ENCODE data around the gene PRKAR1B. TPM values are rescaled to one million over a fixed set of nuclear protein-coding genes. Genes with fewer than 3 reads are reported as not detected.

Gene PRKAR1B
- total RNA-seq, 1 donor from 2014 or later, result 14.2 TPM

DNA sequence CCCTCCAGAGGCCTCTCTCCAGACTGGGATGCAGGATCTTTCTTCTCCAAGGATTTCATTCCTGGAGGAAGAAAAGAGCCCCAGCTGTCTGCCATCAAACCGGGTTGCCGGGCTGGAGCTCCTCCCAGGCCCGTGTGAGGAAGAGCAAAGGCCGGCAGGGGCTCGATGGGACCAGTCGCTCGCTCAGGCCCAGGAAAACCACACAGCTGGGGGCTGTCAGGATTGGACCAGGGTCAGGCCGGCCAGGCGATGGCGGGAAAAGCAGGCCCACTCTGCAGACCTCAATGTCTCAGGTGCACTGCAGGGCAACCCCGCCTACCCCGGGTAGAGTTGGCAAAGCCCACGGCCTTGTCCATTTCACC, 98.7 kb downstream of the PRKAR1B start:
- DNase-seq, result no peak

DNA sequence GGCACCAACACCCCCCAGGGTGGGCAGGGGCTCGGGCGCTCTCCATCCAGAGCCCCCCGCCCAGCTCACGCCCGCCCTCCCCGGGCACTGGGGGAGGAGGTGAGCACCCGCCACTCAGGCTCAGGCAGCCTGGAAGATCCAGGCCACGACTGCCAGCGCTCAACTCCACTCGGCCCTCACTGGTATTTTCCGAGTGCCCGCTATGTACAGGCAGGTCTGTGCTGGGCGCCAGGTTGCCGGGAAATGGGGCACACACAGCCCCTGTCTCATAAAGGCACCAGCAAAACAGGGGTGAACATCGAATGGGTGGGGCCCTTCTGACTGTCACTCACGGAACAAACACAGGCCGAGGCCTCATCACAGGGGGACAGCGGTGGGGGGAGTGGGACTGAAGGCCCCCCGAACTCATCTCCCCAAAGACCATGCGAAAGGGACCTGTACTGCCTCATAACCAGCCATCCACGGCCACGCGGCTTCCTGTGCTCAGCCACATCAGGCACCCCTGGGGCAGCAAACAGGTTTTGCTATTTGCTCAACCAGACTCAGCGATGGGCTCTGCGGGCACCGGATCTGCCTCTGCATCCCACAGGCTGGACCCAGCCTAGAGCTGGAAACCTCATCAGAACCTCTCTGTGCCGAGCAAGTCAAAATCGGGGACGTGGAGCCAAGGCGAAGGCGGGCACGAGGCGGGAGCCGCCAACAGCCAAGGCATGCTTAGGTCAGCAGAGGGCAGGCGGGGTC, 99.2 kb downstream of the PRKAR1B start:
- intact Hi-C loops (cut with micrococcal nuclease), result no loop called here
- no peak for DNase-seq
- TF ChIP-seq, protein P1, sequence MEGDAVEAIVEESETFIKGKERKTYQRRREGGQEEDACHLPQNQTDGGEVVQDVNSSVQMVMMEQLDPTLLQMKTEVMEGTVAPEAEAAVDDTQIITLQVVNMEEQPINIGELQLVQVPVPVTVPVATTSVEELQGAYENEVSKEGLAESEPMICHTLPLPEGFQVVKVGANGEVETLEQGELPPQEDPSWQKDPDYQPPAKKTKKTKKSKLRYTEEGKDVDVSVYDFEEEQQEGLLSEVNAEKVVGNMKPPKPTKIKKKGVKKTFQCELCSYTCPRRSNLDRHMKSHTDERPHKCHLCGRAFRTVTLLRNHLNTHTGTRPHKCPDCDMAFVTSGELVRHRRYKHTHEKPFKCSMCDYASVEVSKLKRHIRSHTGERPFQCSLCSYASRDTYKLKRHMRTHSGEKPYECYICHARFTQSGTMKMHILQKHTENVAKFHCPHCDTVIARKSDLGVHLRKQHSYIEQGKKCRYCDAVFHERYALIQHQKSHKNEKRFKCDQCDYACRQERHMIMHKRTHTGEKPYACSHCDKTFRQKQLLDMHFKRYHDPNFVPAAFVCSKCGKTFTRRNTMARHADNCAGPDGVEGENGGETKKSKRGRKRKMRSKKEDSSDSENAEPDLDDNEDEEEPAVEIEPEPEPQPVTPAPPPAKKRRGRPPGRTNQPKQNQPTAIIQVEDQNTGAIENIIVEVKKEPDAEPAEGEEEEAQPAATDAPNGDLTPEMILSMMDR (IDR thresholded peaks at IDR 0.05; ENCODE audit: borderline replicate concordance), result no peak
- H3K27me3 ChIP-seq (ENCODE audit: low read depth), result no peaks in the 10 kb centered on the region
- no peaks in the 10 kb centered on the region for H3K4me1 ChIP-seq
- no peak overlapping the region for H3K4me3 ChIP-seq
- no peak overlapping the region for H3K27ac ChIP-seq (replicated peaks)
- H3K9me3 ChIP-seq (replicated peaks), result peaks cover 29% of the 10 kb centered on the region
- no peaks in the 10 kb centered on the region for H3K36me3 ChIP-seq

More for the DNA sequence above, 98.7 kb downstream of the PRKAR1B start:
- no peaks in the 10 kb centered on the region for H3K4me1 ChIP-seq
- H3K36me3 ChIP-seq, result no peaks in the 10 kb centered on the region
- intact Hi-C loops (cut with micrococcal nuclease), result no loop called here
- TF ChIP-seq, protein P1 (IDR thresholded peaks at IDR 0.05; ENCODE audit: borderline replicate concordance), result no peak
- peaks cover 29% of the 10 kb centered on the region for H3K9me3 ChIP-seq (replicated peaks)
- no peak overlapping the region for H3K27ac ChIP-seq (replicated peaks)
- no peak overlapping the region for H3K4me3 ChIP-seq
- no peaks in the 10 kb centered on the region for H3K27me3 ChIP-seq (ENCODE audit: low read depth)

DNA sequence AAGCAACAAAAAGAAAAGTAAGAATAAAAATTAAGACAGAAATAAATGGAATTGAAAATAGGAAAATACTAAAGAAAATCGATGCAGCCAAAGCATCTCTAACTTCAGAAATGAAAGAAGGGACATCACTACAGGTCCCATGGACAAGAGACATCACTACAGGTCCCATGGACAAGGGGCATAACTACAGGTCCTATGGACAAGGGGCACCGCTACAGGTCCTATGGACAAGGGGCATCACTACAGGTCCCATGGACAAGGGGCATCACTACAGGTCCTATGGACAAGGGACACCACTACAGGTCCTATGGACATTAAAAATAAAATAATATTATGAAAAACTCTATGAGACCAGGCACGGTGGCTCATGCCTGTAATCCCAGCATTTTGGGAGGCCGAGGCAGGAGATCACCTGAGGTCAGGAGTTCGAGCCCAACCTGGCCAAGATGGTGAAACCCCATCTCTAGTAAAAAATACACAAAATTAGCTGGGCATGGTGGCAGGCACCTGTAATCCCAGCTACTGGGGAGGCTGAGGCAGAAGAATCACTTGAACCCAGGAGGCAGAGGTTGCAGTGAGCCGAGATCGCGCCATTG, 101.6 kb downstream of the PRKAR1B start:
- Histone ChIP-seq H3K27ac (replicated peaks) (no peak overlapping the region), H3K9me3 (replicated peaks) (peaks cover 45% of the 10 kb centered on the region), H3K36me3 (peaks cover 9% of the 10 kb centered on the region), H3K4me1 (no peaks in the 10 kb centered on the region), H3K27me3 (ENCODE audit: low read depth) (no peaks in the 10 kb centered on the region), H3K4me3 (no peak overlapping the region)
- TF ChIP-seq, protein P1 (IDR thresholded peaks at IDR 0.05; ENCODE audit: borderline replicate concordance), result no peak
- intact Hi-C loops (cut with micrococcal nuclease), result no loop called here
- no peak for DNase-seq

DNA sequence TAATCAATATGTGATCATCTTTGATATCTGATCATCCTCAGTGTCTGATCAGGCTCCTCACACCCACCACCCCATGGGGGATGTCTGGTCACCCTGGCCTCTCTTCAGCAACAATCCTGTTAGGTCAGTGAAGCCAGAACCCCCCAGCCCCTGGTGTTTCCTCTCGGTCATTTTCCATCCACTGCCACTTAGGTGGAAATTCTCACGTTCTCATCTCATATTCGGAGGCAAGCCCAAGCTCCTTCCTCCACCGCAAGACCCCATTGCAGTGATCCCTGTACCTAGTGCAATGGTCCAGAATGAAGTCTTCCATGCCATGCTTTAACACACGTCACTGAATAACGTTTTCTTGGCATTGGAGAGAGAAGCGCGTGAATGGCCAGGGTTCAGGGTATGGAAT, 103.6 kb downstream of the PRKAR1B start:
- Histone ChIP-seq H3K4me1 (no peaks in the 10 kb centered on the region), H3K27ac (replicated peaks) (no peak overlapping the region), H3K36me3 (peaks cover 10% of the 10 kb centered on the region), H3K27me3 (ENCODE audit: low read depth) (no peaks in the 10 kb centered on the region), H3K4me3 (no peak overlapping the region), H3K9me3 (replicated peaks) (peaks cover 50% of the 10 kb centered on the region)
- intact Hi-C loops (cut with micrococcal nuclease), result no loop called here
- no peak for DNase-seq
- TF ChIP-seq, protein P1 (IDR thresholded peaks at IDR 0.05; ENCODE audit: borderline replicate concordance), result no peak

DNA sequence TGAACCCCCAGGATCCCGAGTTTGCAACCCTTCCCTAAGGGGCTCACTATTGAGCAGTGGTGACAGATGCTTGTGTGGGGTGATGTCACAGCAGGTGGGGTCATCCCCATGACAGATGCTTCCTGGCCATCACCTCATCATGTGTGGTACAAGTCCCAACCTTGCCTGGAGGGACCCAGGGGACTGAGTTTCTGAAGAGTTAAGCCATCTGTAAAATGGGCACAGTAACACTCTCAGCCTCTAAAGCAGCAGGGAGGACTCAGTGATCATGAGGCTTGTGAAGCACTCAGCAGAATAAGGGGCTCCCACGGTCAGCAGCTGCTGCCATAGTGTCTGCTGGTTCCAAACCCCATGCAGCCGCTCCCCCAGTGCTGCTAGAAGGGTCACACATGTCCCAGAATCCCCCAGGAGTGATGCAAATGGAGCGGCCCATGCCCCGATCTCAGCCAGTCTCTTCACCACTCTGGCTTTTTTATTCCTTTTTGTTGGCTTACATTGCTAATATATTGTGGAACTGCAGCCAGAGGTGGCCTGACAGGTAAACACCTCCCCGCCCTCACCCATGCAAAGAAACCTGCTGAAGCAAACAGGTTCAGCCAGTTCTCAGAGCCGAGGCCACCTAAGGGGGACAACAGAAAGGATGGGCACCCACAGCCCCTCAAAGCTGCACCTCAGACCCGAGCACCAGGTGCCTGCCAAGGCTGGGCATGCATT, 105.4 kb downstream of the PRKAR1B start:
- H3K27ac ChIP-seq (replicated peaks), result no peak overlapping the region
- H3K9me3 ChIP-seq (replicated peaks), result peaks cover 46% of the 10 kb centered on the region
- H3K36me3 ChIP-seq, result peaks cover 10% of the 10 kb centered on the region
- intact Hi-C loops (cut with micrococcal nuclease), result no loop called here
- DNase-seq, result no peak
- TF ChIP-seq, protein P1 (IDR thresholded peaks at IDR 0.05; ENCODE audit: borderline replicate concordance), result no peak
- no peak overlapping the region for H3K4me3 ChIP-seq
- no peaks in the 10 kb centered on the region for H3K27me3 ChIP-seq (ENCODE audit: low read depth)
- H3K4me1 ChIP-seq, result no peaks in the 10 kb centered on the region

All from left ventricle myocardium inferior (tissue), 1 donor.